Kidney (tissue), 14 donors: ENCODE data around the gene RGS2. TPM values are rescaled to one million over a fixed set of nuclear protein-coding genes. Genes with fewer than 3 reads are reported as not detected.

Experiments
- DNase-seq, 5 donors: peaks; one replicate each; pipeline ENCODE4 v3.0.0-alpha.2; 2013 to 2020
- FAIRE-seq: peaks from 2 replicates; lab custom pipeline; 2012; peaks lifted over from hg19 to GRCh38; lab: Jason Lieb, UNC
- H3K27ac ChIP-seq, 2 donors: one replicate each; pipeline ENCODE4 v1.7.0; 2013; ENCODE audit warnings: low read depth in 2 of 2, low read length in 2 of 2, inconsistent platforms in 1 of 2
- H3K27me3 ChIP-seq: one replicate; pipeline ENCODE4 v1.7.1; 2013; ENCODE audit warnings: low read length, inconsistent platforms; ENCODE audit not compliant: control insufficient read depth, insufficient read depth
- H3K36me3 ChIP-seq, 3 donors: one replicate each; pipeline versions ENCODE4 v1.7.0 to v1.7.1; 2013; ENCODE audit warnings: low read length in 3 of 3, control low read depth in 1 of 3, inconsistent platforms in 1 of 3; ENCODE audit not compliant: insufficient read depth in 3 of 3, control insufficient read depth in 2 of 3
- H3K4me1 ChIP-seq, 3 donors: one replicate each; pipeline versions ENCODE4 v1.7.0 to v1.7.1; 2013; ENCODE audit warnings: low read length in 3 of 3, inconsistent platforms in 1 of 3, low read depth in 1 of 3; ENCODE audit not compliant: control insufficient read depth in 2 of 3, insufficient read depth in 2 of 3
- H3K4me3 ChIP-seq, 3 donors: one replicate each; pipeline versions ENCODE4 v1.7.0 to v1.8.1; 2013; ENCODE audit warnings: low read length in 3 of 3, control low read depth in 1 of 3, inconsistent platforms in 1 of 3
- H3K9ac ChIP-seq, 3 donors: one replicate each; pipeline versions ENCODE4 v1.7.0 to v1.7.1; 2013; ENCODE audit warnings: low read length in 3 of 3, control low read depth in 1 of 3, inconsistent platforms in 1 of 3
- H3K9me3 ChIP-seq, 3 donors: one replicate each; pipeline versions ENCODE4 v1.7.0 to v1.7.1; 2013; ENCODE audit warnings: low read length in 3 of 3, control low read depth in 1 of 3, inconsistent platforms in 1 of 3; ENCODE audit not compliant: control insufficient read depth in 2 of 3, insufficient read depth in 1 of 3
- intact Hi-C: fragments of 100-400 bp; cut with DNase I; formaldehyde crosslinking; loops from one replicate; pipeline ENCODE4 v1.11.1; 2022
- polyA plus RNA-seq: library from polyadenylated mRNA; stranded (reverse); fragments of 350-450 nt; fragmentation: Illumina TruSeq; extraction: RNeasy Lipid Tissue Mini Kit (QIAGEN cat#74804); gene quantifications from one replicate; pipeline ENCODE4 v1.2.3, GENCODE V29; 2014; ENCODE audit warnings: low read depth, low replicate concordance; ENCODE audit not compliant: insufficient read depth
- total RNA-seq: library from RNA; stranded (reverse); fragmentation: NEBNext Ultra II Directional; extraction: Animal tissue kit (Norgen Biotek cat#: 25700); gene quantifications from one replicate; pipeline ENCODE4 v1.2.1, GENCODE V29; 2021
- TF ChIP-seq, protein P1 (sequence below): IDR thresholded peaks from 3 replicates; pipeline ENCODE4 v1.5.1; 2012; ENCODE audit warnings: mild to moderate bottlenecking, moderate library complexity, borderline replicate concordance; ENCODE audit not compliant: insufficient read depth; ENCODE audit errors: extremely low read depth
- donor health status: control.
- donor health status: control.
- donor health status: control.
- donor health status: control.
- donor health status: control.
- donor health status: DM: yes; HTN: yes; CAD: no.
- donor health status: Normal renal cell carcinoma (clear cell type).

The RGS2 gene
- total and polyA plus RNA-seq, 2 donors from 2014 or later, result 51.2 to 85.1 TPM

DNA sequence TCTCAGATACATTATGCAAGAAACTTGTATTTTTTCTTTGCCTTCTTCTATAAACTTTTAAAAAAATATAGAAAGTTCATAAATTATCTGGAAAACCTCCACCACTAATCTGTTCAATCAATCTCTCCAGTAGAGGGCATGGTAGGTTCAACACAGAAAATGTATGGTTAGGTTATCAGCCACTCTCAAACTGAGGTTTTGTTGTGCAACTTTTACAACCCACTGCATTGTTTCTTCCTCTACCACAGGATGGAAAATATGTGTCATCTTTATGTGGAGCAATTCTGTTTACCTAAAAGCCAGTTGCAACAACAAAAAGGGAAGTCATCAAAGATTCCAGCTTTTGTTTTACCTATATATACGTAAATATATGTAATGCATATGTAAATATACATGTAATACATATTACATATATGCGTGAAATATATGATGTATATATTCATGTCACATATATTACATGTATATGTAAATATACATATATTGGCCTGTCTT, 3.0 kb upstream of the RGS2 start:
- Histone ChIP-seq H3K4me1 (peaks cover 0 to 7% (median 0%) of the 10 kb centered on the region in 3 donors), H3K27me3 (no peaks in the 10 kb centered on the region), H3K27ac (no peak overlapping the region), H3K9ac (no peak overlapping the region), H3K36me3 (no peaks in the 10 kb centered on the region), H3K9me3 (no peaks in the 10 kb centered on the region), H3K4me3 (no peak overlapping the region)
- FAIRE-seq (peak; percentile 74), DNase-seq (peak in 2 of 5 donors; percentile 61 to 72)
- intact Hi-C loops, result loop anchor here (10.0 kb wide), 1 partner anchor 209 kb away; no protein-coding TSS in a partner anchor
- TF ChIP-seq, protein P1, sequence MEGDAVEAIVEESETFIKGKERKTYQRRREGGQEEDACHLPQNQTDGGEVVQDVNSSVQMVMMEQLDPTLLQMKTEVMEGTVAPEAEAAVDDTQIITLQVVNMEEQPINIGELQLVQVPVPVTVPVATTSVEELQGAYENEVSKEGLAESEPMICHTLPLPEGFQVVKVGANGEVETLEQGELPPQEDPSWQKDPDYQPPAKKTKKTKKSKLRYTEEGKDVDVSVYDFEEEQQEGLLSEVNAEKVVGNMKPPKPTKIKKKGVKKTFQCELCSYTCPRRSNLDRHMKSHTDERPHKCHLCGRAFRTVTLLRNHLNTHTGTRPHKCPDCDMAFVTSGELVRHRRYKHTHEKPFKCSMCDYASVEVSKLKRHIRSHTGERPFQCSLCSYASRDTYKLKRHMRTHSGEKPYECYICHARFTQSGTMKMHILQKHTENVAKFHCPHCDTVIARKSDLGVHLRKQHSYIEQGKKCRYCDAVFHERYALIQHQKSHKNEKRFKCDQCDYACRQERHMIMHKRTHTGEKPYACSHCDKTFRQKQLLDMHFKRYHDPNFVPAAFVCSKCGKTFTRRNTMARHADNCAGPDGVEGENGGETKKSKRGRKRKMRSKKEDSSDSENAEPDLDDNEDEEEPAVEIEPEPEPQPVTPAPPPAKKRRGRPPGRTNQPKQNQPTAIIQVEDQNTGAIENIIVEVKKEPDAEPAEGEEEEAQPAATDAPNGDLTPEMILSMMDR, result peak; percentile 42

DNA sequence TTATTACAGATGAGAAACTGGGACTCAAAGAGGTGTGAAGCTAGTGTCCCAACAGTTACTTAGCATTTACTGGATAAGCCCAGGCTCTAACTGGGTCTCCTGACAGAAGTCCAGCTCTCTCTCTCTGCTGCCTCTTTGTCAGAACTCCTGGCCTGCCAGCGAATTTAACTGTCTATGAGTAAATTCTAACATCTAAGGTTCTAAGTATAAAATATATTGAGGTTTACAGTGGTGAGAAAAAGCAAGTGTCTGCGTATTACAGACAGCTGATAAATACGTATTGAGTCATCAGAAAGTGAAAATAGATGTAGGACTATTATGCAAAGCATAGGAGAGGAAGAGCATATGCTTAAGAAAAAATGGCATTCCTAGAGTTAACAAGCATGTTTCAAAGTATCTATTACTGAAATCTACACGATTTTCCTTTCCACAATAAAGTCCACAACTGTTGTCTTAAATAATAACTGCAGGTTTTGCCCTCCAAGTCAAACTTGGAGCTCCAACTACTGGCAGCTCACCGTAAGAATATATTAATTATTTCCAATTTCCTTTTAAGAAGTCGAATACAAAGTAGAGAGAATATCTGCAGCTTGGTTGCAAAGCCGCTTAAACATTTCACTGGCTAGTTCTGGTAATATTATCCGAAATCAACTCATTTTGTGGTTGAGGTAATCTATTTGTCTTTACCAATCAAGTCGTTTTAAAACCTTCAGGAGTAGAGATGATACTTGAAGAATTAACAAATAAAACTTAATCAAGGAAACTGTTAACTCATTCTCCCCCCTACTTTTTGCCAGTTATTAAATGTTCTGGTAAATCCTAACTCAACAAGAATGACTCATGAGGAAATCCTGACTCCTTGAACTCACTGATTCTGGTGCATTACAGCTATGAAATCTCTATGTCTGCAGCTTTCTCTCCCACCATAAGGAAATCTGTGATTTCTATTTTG, 1.4 kb upstream of the RGS2 start:
- Histone ChIP-seq H3K9me3 (no peaks in the 10 kb centered on the region), H3K4me3 (peak overlapping the region in 2 of 3 donors; percentile 72 to 92), H3K9ac (peak overlapping the region in 1 of 3 donors; percentile 68), H3K36me3 (peaks cover 0 to 5% (median 0%) of the 10 kb centered on the region in 3 donors), H3K27ac (peak overlapping the region; percentile 64 to 91), H3K4me1 (peaks cover 0 to 7% (median 0%) of the 10 kb centered on the region in 3 donors), H3K27me3 (no peaks in the 10 kb centered on the region)
- DNase-seq (peak in 2 of 5 donors; percentile 26 to 29), FAIRE-seq (no peak)
- intact Hi-C loops, result loop anchor here (10.0 kb wide), 1 partner anchor 207 kb away; no protein-coding TSS in a partner anchor
- TF ChIP-seq, protein P1, result peak; percentile 24

DNA sequence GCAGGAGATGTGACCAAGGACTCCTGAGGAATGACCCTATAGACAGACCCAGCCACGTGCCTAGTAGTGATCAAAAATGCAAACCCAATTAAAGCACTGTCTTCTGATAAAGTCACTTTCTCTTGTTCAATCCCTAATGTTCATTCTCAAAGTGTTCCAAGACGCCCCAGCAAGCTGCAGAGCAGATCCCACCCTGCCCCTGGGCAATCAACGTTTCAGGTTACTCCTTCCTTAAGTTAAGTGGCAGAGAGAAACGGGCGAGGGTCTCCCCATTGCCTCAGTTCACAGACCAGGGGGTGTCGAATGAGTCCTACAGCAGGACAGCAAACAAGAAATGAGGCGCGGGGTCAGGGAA, 699 bp upstream of the RGS2 start:
- Histone ChIP-seq H3K9me3 (no peaks in the 10 kb centered on the region), H3K36me3 (peaks cover 0 to 5% (median 0%) of the 10 kb centered on the region in 3 donors), H3K4me1 (peaks cover 0 to 7% (median 0%) of the 10 kb centered on the region in 3 donors), H3K4me3 (peak overlapping the region; percentile 47 to 92 (median 72)), H3K27me3 (no peaks in the 10 kb centered on the region), H3K27ac (peak overlapping the region; percentile 64 to 91), H3K9ac (peak overlapping the region; percentile 37 to 68 (median 67))
- FAIRE-seq (no peak), DNase-seq (peak in 1 of 5 donors; percentile 65)
- intact Hi-C loops, result loop anchor here (10.0 kb wide), 1 partner anchor 207 kb away; no protein-coding TSS in a partner anchor
- TF ChIP-seq, protein P1, result no peak
